NCI-H774 (cell line): ENCODE data around the gene ABCF2.

Experiments used
- DNase-seq: peaks from one replicate; lab custom pipeline; 2025; lab: John Stamatoyannopoulos, UW

Gene ABCF2

GRCh38 chr7:151195616-151196450, 31.2 kb downstream of the ABCF2 start:
- no peak for DNase-seq

DNA sequence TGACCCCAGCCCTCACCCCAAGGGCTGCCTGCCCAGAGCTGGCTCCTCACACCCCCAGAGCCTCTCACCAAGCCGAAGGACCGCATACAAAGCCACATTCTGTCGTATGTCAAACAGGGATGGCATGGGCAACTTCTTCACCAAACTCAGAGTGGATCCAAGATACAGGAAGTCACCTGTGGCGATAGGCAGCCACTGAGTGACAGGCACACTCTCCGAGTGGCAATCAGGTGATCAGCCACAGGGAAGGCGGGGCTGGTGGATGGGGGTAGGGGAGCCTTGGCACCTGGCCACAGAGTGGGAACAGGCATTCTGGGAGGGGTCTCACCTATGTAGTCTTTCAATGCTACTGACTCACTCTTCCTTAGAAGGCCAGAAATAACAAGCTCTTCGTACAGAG, 32.8 kb downstream of the ABCF2 start:
- no peak for DNase-seq

DNA sequence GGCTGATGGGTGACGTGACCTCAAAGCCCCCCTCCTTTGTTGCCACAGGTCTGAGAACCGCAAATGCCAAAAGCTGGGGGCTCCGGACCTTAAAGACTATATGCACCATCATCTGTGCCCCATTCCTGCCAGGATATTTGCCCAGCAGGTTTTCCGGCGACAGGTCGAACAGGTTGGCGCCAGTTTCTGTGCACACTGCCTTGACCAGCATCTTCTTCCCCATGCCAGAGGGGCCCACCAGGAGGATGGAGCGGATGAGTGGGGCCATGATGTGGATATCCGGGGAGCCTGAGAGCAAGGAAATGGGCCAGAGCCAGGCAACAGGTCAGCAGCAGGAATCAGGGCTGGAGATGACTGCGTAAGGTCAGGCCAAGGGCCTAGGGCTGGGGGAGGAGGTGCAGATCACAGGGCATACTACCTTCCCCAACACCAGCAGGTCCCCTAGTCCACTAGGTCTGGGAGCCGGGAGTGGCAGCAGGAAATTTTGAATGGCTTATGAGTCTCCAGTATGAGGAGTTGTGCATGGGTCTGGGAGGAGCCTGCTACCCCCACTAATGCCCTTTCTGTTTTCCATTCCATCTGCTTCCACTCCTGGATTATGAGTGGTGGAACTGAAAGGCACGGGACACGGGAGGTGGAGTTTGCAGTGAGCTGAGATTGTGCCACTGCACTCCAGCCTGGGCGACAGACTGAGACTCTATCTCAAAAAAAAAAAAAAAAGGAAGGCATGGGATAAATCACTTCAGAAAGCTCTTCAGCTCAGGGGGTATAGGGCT, 33.6 kb downstream of the ABCF2 start:
- no peak for DNase-seq

GRCh38 chr7:151192002-151192539, 34.9 kb downstream of the ABCF2 start:
- DNase-seq: no peak

DNA sequence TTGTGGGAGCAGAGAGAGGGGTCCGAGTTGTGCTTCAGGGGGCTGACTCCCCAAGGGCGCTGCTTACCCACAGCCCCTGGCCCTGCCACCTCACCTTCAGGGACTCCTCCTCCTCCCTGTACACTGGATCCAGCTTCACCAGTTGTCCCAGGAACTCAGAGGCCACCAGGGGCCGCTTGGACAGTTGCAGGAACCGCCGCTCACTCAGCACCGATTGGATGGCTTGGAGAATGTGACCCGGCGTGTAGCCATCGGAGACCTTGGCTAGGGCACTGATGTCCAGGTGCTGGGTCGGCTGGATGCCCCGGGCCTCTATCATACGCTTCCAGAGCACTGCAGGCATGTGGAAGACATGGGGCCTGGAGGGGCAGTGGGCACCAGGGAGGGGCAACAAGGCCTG, 35.5 kb downstream of the ABCF2 start:
- DNase-seq: no peak

DNA sequence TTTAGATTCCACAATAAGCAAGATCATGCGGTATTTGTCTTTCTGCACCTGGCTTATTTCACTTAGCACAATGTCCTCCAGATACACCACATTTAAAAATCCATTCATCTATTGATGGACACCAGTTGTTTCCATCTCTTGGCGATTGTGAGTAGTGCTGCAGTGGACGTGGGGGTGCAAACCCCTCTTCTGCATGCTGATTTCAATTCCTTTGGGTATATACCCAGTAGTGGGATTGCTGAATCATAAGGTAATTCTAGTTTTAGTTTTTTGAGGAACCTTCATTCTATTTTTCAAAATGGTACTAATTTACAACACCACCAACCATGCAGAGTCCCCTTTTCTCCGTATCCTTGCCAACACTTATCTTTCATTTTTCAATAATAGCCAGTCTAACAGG, 38.0 kb downstream of the ABCF2 start:
- no peak for DNase-seq

GRCh38 chr7:151188252-151188542, 38.8 kb downstream of the ABCF2 start:
- DNase-seq: no peak

DNA sequence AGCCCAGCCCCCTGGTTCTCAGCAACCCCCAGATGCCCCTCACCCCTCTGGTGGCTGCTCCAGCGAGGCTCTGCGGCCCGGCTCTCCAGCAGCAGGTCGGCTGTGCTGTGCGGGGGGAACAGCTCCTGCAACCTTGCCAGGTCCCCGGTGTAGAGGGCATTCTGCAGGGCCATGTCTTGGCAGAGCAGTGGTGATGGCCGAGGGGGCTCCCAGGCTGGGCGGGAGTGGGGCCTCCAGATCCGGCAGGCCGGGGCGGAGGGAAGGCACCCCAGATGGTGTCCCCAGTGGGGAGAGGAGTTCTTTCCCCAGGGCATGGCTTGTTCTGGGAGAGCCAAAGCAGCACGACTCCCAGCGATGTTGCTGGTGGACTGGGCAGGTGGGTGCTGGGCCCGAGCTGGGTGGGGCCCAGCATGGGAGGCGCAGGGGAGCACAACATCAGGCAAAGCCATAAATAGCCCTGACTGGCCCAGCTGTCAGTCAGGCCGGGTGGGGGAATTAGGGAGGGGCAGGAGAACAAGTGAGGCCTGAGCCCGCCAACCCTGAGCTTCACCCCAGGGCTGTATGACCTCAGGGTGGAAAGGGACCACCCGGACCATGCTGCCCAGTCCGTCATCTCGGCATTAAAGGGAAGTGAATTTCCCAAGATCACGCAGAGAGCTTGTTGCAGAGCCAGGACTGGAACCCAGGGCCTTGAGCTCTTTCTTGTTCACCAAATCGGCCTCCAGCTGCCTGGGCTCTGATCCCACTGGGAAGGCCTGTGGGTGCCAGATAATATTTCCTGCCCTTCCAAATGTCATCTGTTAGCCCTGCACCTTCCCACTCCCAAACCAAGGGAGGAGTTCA, 39.4 kb downstream of the ABCF2 start:
- no peak for DNase-seq

GRCh38 chr7:151186640-151187408, 40.2 kb downstream of the ABCF2 start, which contains the start of gene ASB10:
Gene ASB10, minus strand, starts transcription at chr7:151187250. Its CDS starts 120 bp downstream, at chr7:151187130.
- no peak for DNase-seq

- no peak for DNase-seq
Observed at GRCh38 chr7:151185762-151186639, 41.0 kb downstream of the ABCF2 start.

DNA sequence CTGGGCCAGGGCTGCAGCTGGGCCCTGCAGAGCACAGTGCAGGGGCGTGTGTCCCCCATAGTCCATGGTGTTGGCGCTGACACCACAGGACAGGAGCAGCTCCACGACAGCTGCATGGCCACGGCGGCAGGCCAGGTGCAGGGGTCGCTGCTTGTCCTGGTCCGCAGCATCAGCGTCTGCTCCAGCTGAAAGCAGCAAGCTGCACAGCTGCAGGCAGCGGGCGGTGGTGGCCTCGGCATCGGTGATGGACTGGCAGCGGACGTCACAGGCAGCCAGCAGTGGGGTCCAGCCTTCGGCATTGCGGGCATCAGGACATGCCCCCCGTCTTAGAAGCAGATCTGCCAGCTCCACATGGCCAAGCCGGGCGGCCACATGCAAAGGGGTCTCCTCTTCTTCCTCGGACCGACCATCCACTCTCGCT, 46.0 kb downstream of the ABCF2 start:
- DNase-seq: no peak

DNA sequence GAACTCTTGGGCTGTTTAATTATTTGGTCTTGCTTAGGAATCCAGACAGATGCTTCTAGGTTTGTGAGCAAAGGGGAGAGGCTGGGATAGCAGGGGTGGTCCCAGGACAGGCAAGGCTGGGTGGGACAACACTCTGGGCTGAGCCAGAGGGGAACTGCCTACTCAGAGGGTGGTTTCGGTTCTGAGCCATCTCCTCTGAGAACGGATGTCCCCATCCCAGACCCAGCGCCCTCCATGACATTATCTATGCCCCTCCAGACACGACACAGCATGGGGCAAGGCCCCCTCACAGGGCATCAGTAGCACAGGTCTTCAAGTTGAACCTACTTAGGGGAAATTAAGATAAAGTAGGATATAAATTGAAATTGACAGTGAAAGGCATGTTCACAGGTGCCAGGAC, 47.1 kb downstream of the ABCF2 start:
- no peak for DNase-seq

GRCh38 chr7:151179287-151179860, 47.6 kb downstream of the ABCF2 start:
- DNase-seq: no peak

GRCh38 chr7:151178831-151179230, 48.2 kb downstream of the ABCF2 start:
- no peak for DNase-seq

DNA sequence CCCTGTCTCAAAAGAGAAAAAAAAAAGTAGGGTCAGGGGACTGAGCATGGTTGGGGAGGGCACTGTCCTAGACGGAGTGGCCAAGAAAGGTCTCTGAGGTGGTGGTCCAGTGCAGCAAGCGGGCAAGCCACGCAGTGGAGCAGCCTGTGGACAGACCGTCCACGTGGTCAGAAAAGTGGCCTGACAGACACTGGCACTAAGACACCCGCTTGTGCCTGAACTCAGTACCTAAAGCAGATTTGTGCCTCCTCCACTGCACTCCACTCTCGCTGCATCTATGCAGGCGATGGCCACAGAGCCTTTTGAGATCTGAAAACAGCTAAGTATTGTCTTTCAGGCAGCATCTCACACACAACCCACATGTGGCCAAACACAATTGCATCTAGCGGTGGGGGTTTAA, 48.8 kb downstream of the ABCF2 start:
- DNase-seq: no peak

DNA sequence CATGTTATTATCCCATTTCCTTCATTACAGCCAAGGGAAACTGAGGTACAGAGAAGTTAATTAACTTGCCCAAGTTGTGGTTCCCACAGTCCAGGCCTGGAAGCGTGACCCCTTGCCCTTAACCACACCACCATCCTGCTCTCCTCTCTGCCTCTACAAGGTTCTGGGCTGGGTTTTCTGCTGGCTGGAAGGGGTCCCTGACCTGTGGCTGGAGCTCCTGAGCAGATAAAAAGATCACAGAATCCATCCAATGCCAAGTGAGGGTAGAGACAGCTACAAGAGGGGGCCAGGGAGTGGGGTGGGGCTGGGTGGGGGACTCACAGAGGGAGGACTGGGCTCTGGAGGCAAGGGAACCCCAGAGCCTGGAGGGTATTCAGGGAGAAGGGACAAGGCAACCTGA, 49.7 kb downstream of the ABCF2 start:
- no peak for DNase-seq

GRCh38 chr7:151176401-151176800, 50.6 kb downstream of the ABCF2 start:
- no peak for DNase-seq

DNA sequence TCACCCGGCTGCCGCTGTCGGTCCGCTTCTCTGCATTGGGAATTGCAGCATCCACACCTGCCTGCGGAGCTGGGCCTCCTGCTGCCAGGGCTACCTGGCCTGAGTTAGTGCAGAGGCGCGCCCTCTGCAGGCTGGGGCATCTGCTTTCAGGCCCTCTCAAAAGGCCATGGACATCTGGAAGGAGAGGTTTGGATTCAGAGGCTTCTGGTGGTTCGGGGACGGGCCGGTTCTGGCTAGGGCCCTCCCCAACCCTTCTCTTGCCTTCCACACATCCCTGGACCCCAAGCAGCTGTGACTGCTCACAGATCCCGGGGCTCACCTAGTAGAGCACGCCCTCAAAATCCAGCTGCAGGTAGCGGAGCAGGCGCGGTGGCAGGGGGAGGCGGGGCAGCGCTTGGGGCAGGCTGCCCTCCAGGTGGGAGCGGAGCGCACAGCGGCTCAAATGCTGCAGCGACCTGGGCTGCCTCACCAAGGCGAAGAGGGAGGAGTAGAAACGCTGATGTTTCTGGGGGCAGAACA, 51.2 kb downstream of the ABCF2 start:
- DNase-seq: no peak

DNA sequence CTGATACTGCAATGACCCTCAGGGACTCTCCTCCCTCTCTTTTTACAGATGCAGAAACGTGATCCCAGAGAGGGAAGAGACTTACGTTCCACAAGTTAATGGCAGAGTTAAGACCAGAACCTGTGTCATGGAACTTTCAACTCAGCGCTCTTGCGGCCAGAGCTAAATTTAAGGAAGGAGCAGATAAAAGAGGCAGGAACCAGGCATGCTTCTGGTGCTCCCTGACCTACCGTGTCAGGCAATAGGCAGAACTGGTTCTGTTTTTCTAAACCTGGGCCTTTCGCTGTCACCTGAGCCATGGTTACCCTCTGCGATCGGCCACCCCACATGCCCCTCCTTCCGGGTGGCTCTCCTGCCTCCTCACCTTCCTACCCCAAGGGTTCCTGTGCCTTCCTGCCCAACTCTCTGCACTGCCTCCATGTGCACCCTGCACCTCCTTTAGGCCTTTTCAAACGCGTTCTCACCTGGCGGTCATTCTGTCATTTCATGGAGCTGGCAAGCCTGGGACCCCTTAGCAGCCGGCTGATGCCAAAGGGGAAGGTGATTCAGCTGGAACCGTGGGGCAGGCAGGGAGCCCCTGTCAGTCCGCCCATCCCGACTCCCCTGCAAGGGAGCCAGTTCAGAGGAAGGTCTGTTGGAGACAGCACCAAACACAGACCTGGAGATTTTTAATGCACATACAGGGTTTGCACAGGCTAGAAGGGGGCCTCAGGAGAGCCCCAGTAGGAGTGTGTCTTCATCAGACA, 51.8 kb downstream of the ABCF2 start:
- no peak for DNase-seq
